A204.1 (cell line): ENCODE measurements around the gene TUBB1.
"Not testable (repeated sequence)": the region's sequence is repeated elsewhere in the genome, so short reads cannot be mapped to it uniquely, and the experiment has no call there.

Source experiments
- FAIRE-seq: peaks from 2 replicates; lab custom pipeline; 2012; peaks lifted over from hg19 to GRCh38; lab: Jason Lieb, UNC

Gene TUBB1

GRCh38 chr20:59006167-59006863 lies 12.9 kb upstream of the TUBB1 start:
- no peak for FAIRE-seq

GRCh38 chr20:59006864-59007664 lies 12.2 kb upstream of the TUBB1 start, which contains the start of gene CTSZ:
Gene CTSZ, minus strand, starts transcription at chr20:59007254. Its CDS starts 126 bp downstream, at chr20:59007128.
- no peak for FAIRE-seq

- FAIRE-seq, result no peak
Observed at GRCh38 chr20:59007665-59008511, 11.3 kb upstream of the TUBB1 start.

GRCh38 chr20:59008715-59009336 lies 10.4 kb upstream of the TUBB1 start:
- no peak for FAIRE-seq

GRCh38 chr20:59010321-59010994 lies 8.8 kb upstream of the TUBB1 start:
- no peak for FAIRE-seq

- no peak for FAIRE-seq
Observed at GRCh38 chr20:59010995-59011873, 8.0 kb upstream of the TUBB1 start.

GRCh38 chr20:59011874-59012157 lies 7.4 kb upstream of the TUBB1 start:
- not testable (repeated sequence) for FAIRE-seq

GRCh38 chr20:59013031-59013951 lies 5.9 kb upstream of the TUBB1 start:
- no peak for FAIRE-seq

- no peak for FAIRE-seq
Observed at GRCh38 chr20:59013959-59014608, 5.1 kb upstream of the TUBB1 start.

- no peak for FAIRE-seq
Observed at GRCh38 chr20:59014680-59015389, 4.4 kb upstream of the TUBB1 start.

GRCh38 chr20:59015411-59015810 lies 3.8 kb upstream of the TUBB1 start:
- no peak for FAIRE-seq

GRCh38 chr20:59015812-59016711 lies 3.2 kb upstream of the TUBB1 start:
- FAIRE-seq, result no peak

- no peak for FAIRE-seq
Observed at GRCh38 chr20:59016795-59017492, 2.3 kb upstream of the TUBB1 start.

- FAIRE-seq, result no peak
Observed at GRCh38 chr20:59017493-59018231, 1.6 kb upstream of the TUBB1 start.

- no peak for FAIRE-seq
Observed at GRCh38 chr20:59018817-59019216, 412 bp upstream of the TUBB1 start.

GRCh38 chr20:59020938-59021551 lies 1.8 kb downstream of the TUBB1 start:
- no peak for FAIRE-seq
